NB4 (cell line): Measurements from ENCODE around the gene LRGUK.

Source experiments
- DNase-seq: peaks from one replicate; pipeline ENCODE4 v3.0.0; 2010; ENCODE audit warnings: low read depth
- H3K4me3 ChIP-seq: one replicate; pipeline ENCODE4 v1.5.1; 2011; ENCODE audit warnings: mild to moderate bottlenecking, low read depth, low read length, moderate library complexity
- CTCF ChIP-seq: IDR thresholded peaks from one replicate; pipeline ENCODE4 v1.5.1; 2012; ENCODE audit warnings: low read depth, low read length
- MYC ChIP-seq: IDR thresholded peaks from 2 replicates; pipeline ENCODE4 v1.6.1; 2011; ENCODE audit warnings: low read depth, low read length
- POLR2A ChIP-seq: IDR thresholded peaks from 2 replicates; pipeline ENCODE4 v1.6.1; 2011; ENCODE audit warnings: mild to moderate bottlenecking; ENCODE audit not compliant: insufficient read length; ENCODE audit errors: extremely low read depth
- TF ChIP-seq, protein P1 (sequence below): IDR thresholded peaks from 2 replicates; pipeline ENCODE4 v1.6.1; 2011; ENCODE audit warnings: low read depth, low read length

The LRGUK gene

GRCh38 chr7:134104166-134104565 lies 23.0 kb upstream of the LRGUK start:
- DNase-seq, result no peak
- no peak for TF ChIP-seq CTCF
- TF ChIP-seq MYC, result no peak
- TF ChIP-seq, protein P1, sequence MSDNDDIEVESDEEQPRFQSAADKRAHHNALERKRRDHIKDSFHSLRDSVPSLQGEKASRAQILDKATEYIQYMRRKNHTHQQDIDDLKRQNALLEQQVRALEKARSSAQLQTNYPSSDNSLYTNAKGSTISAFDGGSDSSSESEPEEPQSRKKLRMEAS, result no peak
- no peak overlapping the region for H3K4me3 ChIP-seq

GRCh38 chr7:134105841-134106240 lies 21.3 kb upstream of the LRGUK start:
- no peak for DNase-seq
- H3K4me3 ChIP-seq, result no peak overlapping the region
- TF ChIP-seq POLR2A (no peak), CTCF (no peak), MYC (no peak)

GRCh38 chr7:134108802-134109201 lies 18.3 kb upstream of the LRGUK start:
- no peak for DNase-seq
- no peak overlapping the region for H3K4me3 ChIP-seq
- TF ChIP-seq, protein P1, result no peak
- no peak for TF ChIP-seq CTCF

DNA sequence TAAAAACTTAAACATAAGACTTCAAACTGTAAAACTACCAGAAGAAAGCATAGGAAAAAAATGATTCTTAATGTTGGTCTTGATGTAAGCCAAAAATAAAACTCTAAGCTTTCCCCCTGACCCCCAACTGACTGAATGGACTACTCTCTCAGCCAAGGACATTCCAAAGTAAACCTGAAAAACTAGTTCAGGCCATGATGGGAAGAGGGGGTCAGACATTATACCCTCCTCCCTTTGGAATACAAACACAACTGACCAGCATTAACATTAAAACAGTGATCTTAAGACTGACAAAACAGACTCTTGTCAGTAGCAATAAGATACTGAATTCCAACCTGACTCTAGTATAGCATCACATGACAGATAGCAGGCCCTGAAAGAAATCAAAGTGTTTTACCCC lies 13.5 kb upstream of the LRGUK start:
- no peak for DNase-seq
- no peak overlapping the region for H3K4me3 ChIP-seq
- TF ChIP-seq POLR2A, result no peak
- TF ChIP-seq, protein P1, result no peak
- no peak for TF ChIP-seq CTCF
- no peak for TF ChIP-seq MYC

DNA sequence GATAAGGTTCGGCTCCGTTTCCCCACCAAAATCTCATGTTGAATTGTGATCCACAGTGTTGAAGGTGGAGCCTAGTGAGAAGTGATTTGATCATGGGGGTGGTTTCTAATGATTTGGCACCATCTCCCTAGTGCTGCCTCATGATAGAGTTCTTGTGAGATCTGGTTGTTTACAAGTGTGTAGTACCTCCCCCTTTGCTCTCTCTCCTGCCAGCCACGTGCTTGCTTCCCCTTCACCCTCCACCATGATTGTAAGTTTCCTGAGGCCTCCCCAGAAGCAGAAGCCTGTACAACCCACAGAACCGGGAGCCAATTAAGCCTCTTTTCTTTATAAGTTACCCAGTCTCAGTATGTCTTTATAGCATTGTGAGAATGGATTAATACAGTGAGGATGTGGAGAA lies 12.1 kb upstream of the LRGUK start:
- TF ChIP-seq POLR2A (no peak), CTCF (no peak), MYC (no peak)
- TF ChIP-seq, protein P1, result no peak
- no peak for DNase-seq
- no peak overlapping the region for H3K4me3 ChIP-seq

DNA sequence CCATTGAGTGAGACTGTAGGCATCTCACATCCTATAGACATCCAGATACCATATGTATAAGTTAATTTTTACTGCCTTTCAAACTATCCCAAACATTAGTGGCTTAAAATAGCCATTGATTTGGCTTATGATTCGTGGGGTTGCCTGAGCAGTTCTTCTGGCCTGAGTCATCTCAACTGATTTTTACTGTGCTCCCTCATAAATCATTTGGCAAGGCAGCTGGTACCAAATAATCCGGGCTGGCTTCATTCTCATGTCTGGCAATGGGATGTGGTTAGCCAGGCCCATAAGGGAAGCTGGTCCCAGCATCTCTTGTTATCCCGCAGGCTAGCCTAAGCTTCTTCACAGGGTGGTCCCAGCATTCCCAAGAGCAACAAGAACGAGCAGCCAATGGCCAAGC lies 6.7 kb upstream of the LRGUK start:
- TF ChIP-seq CTCF, result no peak
- TF ChIP-seq, protein P1, result no peak
- TF ChIP-seq MYC, result no peak
- TF ChIP-seq POLR2A, result no peak
- no peak for DNase-seq
- H3K4me3 ChIP-seq, result no peak overlapping the region
